Measurements from ENCODE around the gene NRXN2. TPM values are rescaled to one million over a fixed set of nuclear protein-coding genes. Genes with fewer than 3 reads are reported as not detected.

The NRXN2 gene
- total RNA-seq, 4 donors from 2014 or later, result 1.6 to 4.2 (median 3.0) TPM

GRCh38 chr11:64604458-64605243 lies 118.3 kb downstream of the NRXN2 start:
- no peak for TF ChIP-seq POLR2A (IDR thresholded peaks at IDR 0.05)
- TF ChIP-seq, protein P1, sequence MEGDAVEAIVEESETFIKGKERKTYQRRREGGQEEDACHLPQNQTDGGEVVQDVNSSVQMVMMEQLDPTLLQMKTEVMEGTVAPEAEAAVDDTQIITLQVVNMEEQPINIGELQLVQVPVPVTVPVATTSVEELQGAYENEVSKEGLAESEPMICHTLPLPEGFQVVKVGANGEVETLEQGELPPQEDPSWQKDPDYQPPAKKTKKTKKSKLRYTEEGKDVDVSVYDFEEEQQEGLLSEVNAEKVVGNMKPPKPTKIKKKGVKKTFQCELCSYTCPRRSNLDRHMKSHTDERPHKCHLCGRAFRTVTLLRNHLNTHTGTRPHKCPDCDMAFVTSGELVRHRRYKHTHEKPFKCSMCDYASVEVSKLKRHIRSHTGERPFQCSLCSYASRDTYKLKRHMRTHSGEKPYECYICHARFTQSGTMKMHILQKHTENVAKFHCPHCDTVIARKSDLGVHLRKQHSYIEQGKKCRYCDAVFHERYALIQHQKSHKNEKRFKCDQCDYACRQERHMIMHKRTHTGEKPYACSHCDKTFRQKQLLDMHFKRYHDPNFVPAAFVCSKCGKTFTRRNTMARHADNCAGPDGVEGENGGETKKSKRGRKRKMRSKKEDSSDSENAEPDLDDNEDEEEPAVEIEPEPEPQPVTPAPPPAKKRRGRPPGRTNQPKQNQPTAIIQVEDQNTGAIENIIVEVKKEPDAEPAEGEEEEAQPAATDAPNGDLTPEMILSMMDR (IDR thresholded peaks at IDR 0.05), result no peak
- Histone ChIP-seq H3K4me1 (no peaks in the 10 kb centered on the region), H3K9me3 (no peaks in the 10 kb centered on the region), H3K27me3 (no peaks in the 10 kb centered on the region), H3K27ac (no peak overlapping the region), H3K36me3 (no peaks in the 10 kb centered on the region), H3K4me3 (no peak overlapping the region)
- DNase-seq, result no peak

GRCh38 chr11:64603411-64604110 lies 119.4 kb downstream of the NRXN2 start:
- TF ChIP-seq, protein P1 (IDR thresholded peaks at IDR 0.05), result no peak
- no peak overlapping the region for H3K27ac ChIP-seq
- no peaks in the 10 kb centered on the region for H3K36me3 ChIP-seq
- H3K9me3 ChIP-seq, result no peaks in the 10 kb centered on the region
- no peak overlapping the region for H3K4me3 ChIP-seq
- no peak for DNase-seq
- H3K27me3 ChIP-seq, result no peaks in the 10 kb centered on the region
- H3K4me1 ChIP-seq, result no peaks in the 10 kb centered on the region

DNA sequence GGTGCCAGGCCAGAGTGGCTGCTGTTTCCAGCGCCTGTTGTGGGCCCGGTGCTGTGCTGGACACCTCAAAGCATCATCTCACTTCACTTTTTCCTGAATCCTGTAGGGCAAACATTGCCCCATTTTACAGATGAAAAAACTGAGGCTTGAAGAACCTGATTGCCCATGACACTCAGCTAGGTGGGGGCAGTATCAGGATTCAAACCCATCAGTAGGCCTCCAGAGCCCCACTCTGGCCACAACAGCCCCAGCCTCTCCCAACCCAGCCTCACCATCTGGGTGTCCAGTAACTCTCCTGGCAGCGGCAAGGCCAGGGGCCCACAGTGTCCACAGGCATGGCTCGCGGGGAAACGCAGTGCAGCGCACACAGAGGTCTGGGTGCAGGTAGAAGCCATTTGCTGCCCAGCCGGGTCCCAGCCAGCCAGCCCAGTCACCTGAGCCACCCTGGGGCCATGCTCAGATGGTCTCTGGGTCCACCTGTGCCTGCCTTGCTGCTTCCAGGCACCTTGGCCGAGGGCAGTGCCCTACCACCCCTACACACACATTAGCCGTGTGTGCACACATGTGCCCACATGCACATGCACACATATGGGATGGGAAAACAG lies 120.4 kb downstream of the NRXN2 start:
- H3K27me3 ChIP-seq, result no peaks in the 10 kb centered on the region
- H3K27ac ChIP-seq, result no peak overlapping the region
- H3K36me3 ChIP-seq, result no peaks in the 10 kb centered on the region
- DNase-seq, result no peak
- H3K4me3 ChIP-seq, result no peak overlapping the region
- no peaks in the 10 kb centered on the region for H3K9me3 ChIP-seq
- TF ChIP-seq POLR2A (IDR thresholded peaks at IDR 0.05), result no peak
- TF ChIP-seq, protein P1 (IDR thresholded peaks at IDR 0.05), result no peak
- no peaks in the 10 kb centered on the region for H3K4me1 ChIP-seq

GRCh38 chr11:64601605-64602465 lies 121.2 kb downstream of the NRXN2 start:
- no peak for TF ChIP-seq POLR2A (IDR thresholded peaks at IDR 0.05)
- TF ChIP-seq, protein P1 (IDR thresholded peaks at IDR 0.05), result no peak
- H3K27me3 ChIP-seq, result no peaks in the 10 kb centered on the region
- H3K9me3 ChIP-seq, result no peaks in the 10 kb centered on the region
- H3K27ac ChIP-seq, result no peak overlapping the region
- H3K4me1 ChIP-seq, result no peaks in the 10 kb centered on the region
- no peaks in the 10 kb centered on the region for H3K36me3 ChIP-seq
- no peak for DNase-seq
- no peak overlapping the region for H3K4me3 ChIP-seq

- TF ChIP-seq, protein P1 (IDR thresholded peaks at IDR 0.05), result no peak
- no peak for TF ChIP-seq POLR2A (IDR thresholded peaks at IDR 0.05)
- no peaks in the 10 kb centered on the region for H3K27me3 ChIP-seq
- H3K4me3 ChIP-seq, result no peak overlapping the region
- H3K36me3 ChIP-seq, result no peaks in the 10 kb centered on the region
- DNase-seq, result no peak
- H3K9me3 ChIP-seq, result no peaks in the 10 kb centered on the region
- no peaks in the 10 kb centered on the region for H3K4me1 ChIP-seq
- no peak overlapping the region for H3K27ac ChIP-seq
These were observed 122.6 kb downstream of the NRXN2 start for GRCh38 chr11:64600281-64600992.
